AG04450 (cell line): Measurements from ENCODE around the gene SPINK9. TPM values are rescaled to one million over a fixed set of nuclear protein-coding genes. Genes with fewer than 3 reads are reported as not detected.

Source experiments
- CTCF ChIA-PET: fragments of 300-600, 350-600 bp; formaldehyde crosslinking; extraction: SDS; loops from one replicate; lab custom pipeline; 2022; ENCODE audit warnings: antibody characterized with exemption, inconsistent platforms; lab: Charles Lee
- POLR2A ChIA-PET: fragments of 350-600 bp; formaldehyde crosslinking; extraction: SDS; loops from one replicate; lab custom pipeline; 2021; ENCODE audit warnings: antibody characterized with exemption, inconsistent platforms; lab: Yijun Ruan, JAX
- DNase-seq: peaks from one replicate; pipeline ENCODE4 v3.0.0-alpha.2; 2011; ENCODE audit warnings: low read depth, low spot score
- H3K27ac ChIP-seq: one replicate; pipeline ENCODE4 v1.5.1; 2012; ENCODE audit warnings: low read depth, low read length, control low read depth
- H3K27me3 ChIP-seq: one replicate; pipeline ENCODE4 v1.6.0; 2012; ENCODE audit warnings: low read length; ENCODE audit not compliant: control insufficient read depth, insufficient read depth
- H3K4me3 ChIP-seq: 2 replicates; pipeline ENCODE4 v1.5.1; 2011; ENCODE audit warnings: mild to moderate bottlenecking, low read depth, low read length, control low read depth
- H3K9me3 ChIP-seq: 2 replicates; pipeline ENCODE4 v1.5.1; 2012; ENCODE audit warnings: low read length; ENCODE audit not compliant: control insufficient read depth, insufficient read depth
- polyA plus RNA-seq: library from polyadenylated mRNA; depleted of rRNA; stranded (reverse); fragments of >200 nt; gene quantifications from 2 replicates; pipeline ENCODE4 v1.2.3, GENCODE V29; 2011
- TF ChIP-seq, protein P1 (sequence below): IDR thresholded peaks from 2 replicates; pipeline ENCODE4 v1.5.1; 2011; ENCODE audit warnings: low read depth, low read length, control low read depth, inconsistent platforms

SPINK9 gene
- polyA plus RNA-seq, 1 experiment: not detected

DNA sequence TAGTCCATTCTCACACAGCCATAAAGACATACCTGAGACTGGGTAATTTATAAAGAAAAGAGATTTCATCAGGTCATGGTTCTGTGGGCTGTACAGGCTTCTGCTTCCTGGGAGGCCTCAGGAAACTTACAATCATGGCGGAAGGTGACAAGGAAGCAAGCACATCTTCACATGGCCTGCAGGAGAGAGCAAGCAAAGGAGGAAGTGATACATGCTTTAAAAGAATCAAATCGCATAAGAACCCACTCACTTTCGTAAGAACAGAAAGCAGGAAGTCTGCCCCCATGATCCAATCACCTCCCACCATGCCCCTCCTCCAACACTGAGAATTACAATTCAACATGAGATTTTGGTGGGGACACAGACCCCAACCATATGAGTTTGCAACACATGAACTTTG is 43.3 kb downstream of the SPINK9 start:
- H3K9me3 ChIP-seq: no peaks in the 10 kb centered on the region
- H3K4me3 ChIP-seq: no peak overlapping the region
- POLR2A ChIA-PET: no interaction called here
- DNase-seq: no peak
- TF ChIP-seq, protein P1, sequence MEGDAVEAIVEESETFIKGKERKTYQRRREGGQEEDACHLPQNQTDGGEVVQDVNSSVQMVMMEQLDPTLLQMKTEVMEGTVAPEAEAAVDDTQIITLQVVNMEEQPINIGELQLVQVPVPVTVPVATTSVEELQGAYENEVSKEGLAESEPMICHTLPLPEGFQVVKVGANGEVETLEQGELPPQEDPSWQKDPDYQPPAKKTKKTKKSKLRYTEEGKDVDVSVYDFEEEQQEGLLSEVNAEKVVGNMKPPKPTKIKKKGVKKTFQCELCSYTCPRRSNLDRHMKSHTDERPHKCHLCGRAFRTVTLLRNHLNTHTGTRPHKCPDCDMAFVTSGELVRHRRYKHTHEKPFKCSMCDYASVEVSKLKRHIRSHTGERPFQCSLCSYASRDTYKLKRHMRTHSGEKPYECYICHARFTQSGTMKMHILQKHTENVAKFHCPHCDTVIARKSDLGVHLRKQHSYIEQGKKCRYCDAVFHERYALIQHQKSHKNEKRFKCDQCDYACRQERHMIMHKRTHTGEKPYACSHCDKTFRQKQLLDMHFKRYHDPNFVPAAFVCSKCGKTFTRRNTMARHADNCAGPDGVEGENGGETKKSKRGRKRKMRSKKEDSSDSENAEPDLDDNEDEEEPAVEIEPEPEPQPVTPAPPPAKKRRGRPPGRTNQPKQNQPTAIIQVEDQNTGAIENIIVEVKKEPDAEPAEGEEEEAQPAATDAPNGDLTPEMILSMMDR: no peak
- no peaks in the 10 kb centered on the region for H3K27me3 ChIP-seq
- CTCF ChIA-PET: interaction anchor here (1.2 kb wide), 1 partner anchor 352 kb away, joined by 4 read pairs; no protein-coding TSS in a partner anchor
- H3K27ac ChIP-seq: no peak overlapping the region

DNA sequence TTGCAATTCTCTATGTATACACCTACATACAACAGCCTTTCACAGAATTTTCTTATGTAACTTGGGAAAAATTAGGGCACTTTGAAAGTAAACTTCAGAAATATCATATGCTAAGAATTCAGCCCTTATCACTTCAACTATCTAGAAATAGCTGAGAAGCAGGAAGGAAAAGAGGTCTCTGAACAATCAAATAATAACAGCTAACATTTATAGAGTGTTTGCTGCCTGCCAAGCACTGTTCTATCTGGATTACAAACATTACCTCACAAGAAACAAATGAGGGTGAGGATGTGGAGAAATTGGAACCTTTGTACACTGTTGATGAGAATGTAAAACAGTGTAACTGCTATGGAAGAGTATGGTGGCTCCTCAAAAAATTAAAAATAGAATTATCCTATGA is 44.0 kb downstream of the SPINK9 start:
- POLR2A ChIA-PET: no interaction called here

DNA sequence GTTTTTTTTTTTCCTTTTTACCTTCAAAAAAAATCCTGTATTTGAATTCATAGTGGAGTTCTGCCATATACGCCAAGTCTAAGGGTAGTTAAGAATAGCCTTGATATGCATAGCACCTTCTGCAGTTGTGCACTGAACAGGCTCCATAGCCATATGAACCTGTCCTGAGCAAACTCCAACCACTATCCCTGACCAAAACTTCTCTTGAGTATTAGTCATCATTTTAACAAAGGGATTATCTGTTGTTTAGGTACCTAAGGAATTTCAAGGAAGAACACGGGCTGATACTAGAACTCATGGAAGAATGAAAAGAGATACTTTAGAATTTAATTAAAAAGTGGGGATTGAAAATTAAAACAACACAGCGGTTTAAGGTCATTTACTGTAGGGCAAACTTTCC is 46.5 kb downstream of the SPINK9 start:
- Histone ChIP-seq H3K27ac (no peak overlapping the region), H3K27me3 (no peaks in the 10 kb centered on the region), H3K4me3 (no peak overlapping the region), H3K9me3 (no peaks in the 10 kb centered on the region)
- ChIA-PET POLR2A (no interaction called here), CTCF (interaction anchor here (0.5 to 1.2 kb wide), 5 partner anchors 8 to 349 kb away, joined by 3 to 10 read pairs (median 4); no protein-coding TSS in a partner anchor)
- TF ChIP-seq, protein P1: no peak
- DNase-seq: no peak

More for the DNA sequence above, 44.0 kb downstream of the SPINK9 start:
- H3K9me3 ChIP-seq: no peaks in the 10 kb centered on the region
- no peak for DNase-seq
- no peaks in the 10 kb centered on the region for H3K27me3 ChIP-seq
- CTCF ChIA-PET: interaction anchor here (1.2 kb wide), 1 partner anchor 352 kb away, joined by 4 read pairs; no protein-coding TSS in a partner anchor
- H3K4me3 ChIP-seq: no peak overlapping the region
- H3K27ac ChIP-seq: no peak overlapping the region
- TF ChIP-seq, protein P1: no peak

DNA sequence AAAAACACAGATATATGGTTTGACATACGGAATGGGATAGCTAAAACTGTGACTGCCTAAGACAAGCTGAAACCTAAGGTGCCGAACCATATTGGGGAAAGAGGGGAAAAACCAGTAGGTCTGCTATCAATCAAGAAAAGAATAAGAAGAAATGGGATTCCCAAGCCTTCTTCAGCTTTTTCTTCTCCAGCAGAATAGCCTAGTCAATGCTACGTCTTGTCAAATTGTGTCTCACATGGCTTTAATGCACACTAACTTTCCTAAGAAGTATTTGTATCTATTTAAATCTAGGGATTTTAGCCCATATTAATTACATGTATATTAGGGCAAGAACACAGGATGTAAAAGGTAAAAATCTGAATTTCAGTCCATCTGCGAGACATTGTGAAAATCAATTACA is 47.6 kb downstream of the SPINK9 start:
- Histone ChIP-seq H3K9me3 (no peaks in the 10 kb centered on the region), H3K27me3 (no peaks in the 10 kb centered on the region), H3K4me3 (peak overlapping the region; percentile 78), H3K27ac (no peak overlapping the region)
- ChIA-PET POLR2A (no interaction called here), CTCF (interaction anchor here (0.9 to 1.2 kb wide), 3 partner anchors 9 to 348 kb away, joined by 3 to 10 read pairs (median 6); no protein-coding TSS in a partner anchor)
- DNase-seq: no peak
- TF ChIP-seq, protein P1: no peak

DNA sequence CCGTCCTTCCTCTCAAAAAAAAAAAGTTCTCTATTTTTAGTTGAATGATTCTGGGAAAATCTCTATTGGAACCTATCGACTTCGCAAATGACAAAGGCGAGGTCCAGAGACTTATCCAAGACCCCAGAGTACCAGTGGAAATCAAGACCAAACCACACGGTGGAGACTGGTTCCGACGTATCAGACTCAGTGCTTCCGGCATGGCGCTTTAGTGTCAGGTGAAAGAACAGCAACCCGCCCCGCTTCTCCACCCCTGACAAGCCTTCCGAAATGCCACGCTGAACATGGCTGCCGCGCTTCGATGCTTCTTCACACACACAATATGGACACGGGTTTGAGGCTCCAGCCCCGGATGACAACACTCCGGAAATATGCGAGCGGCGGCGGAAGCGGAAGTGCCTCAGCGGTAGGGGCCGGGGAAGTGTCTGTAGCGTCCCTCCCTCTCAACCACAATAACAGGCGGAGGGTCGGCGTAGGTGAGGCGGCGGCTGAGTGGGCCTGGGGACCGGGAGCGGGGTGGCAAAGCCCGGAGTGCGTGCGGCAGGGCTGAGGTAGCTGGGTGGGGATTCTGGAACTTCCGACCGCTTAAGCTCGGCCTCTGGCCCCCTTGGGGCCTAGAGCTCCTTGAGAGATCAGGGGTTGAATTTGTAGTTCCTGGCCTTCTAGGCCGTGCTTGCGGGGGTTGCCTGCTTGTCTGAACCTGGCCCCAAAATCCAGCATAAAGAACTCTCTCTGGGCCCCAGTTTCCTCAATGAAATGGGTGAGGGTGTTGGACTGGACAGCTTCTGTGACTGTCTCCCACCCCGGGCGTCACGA is 48.4 kb downstream of the SPINK9 start, which contains the start of gene FBXO38:
TSS of gene FBXO38 (plus strand) at position 395 of the 816 bp plus-strand sequence. CDS start 10,819 bp downstream, outside the sequence.
- peak; percentile 86 for DNase-seq
- ChIA-PET POLR2A (no interaction called here), CTCF (interaction anchor here (1.6 to 5.1 kb wide), 2 partner anchors 9 to 347 kb away, joined by 11 to 28 read pairs; no protein-coding TSS in a partner anchor)
- H3K9me3 ChIP-seq: no peaks in the 10 kb centered on the region
- H3K27me3 ChIP-seq: no peaks in the 10 kb centered on the region
- H3K4me3 ChIP-seq: peak within 1 kb of the TSS; percentile 78
- TF ChIP-seq, protein P1: no peak
- peak within 1 kb of the TSS; percentile 90 for H3K27ac ChIP-seq
